Mucosa of rectum (tissue), 2 donors: ENCODE results near the gene UGT1A3.
"Not testable (repeated sequence)": the region's sequence is repeated elsewhere in the genome, so short reads cannot be mapped to it uniquely, and the experiment has no call there.

Experiments used
- H3K27ac ChIP-seq, 2 donors: one replicate each; pipeline ENCODE4 v1.7.0; 2013; ENCODE audit warnings: inconsistent platforms in 2 of 2, low read depth in 2 of 2, low read length in 2 of 2
- H3K27me3 ChIP-seq, 2 donors: one replicate each; pipeline ENCODE4 v1.7.0; 2013; ENCODE audit warnings: low read length in 2 of 2; ENCODE audit not compliant: control insufficient read depth in 2 of 2, insufficient read depth in 2 of 2
- H3K36me3 ChIP-seq, 2 donors: one replicate each; pipeline ENCODE4 v1.7.0; 2013; ENCODE audit warnings: low read length in 2 of 2; ENCODE audit not compliant: control insufficient read depth in 2 of 2, insufficient read depth in 2 of 2
- H3K4me1 ChIP-seq, 2 donors: one replicate each; pipeline ENCODE4 v1.7.0; 2013; ENCODE audit warnings: low read length in 2 of 2, mild to moderate bottlenecking in 1 of 2; ENCODE audit not compliant: control insufficient read depth in 2 of 2, insufficient read depth in 2 of 2
- H3K4me3 ChIP-seq, 2 donors: one replicate each; pipeline ENCODE4 v1.7.0; 2013; ENCODE audit warnings: low read length in 2 of 2
- H3K9ac ChIP-seq, 2 donors: one replicate each; pipeline ENCODE4 v1.7.0; 2013; ENCODE audit warnings: low read length in 2 of 2, low read depth in 1 of 2, mild to moderate bottlenecking in 1 of 2
- H3K9me3 ChIP-seq, 2 donors: one replicate each; pipeline ENCODE4 v1.7.0; 2013; ENCODE audit warnings: low read length in 2 of 2; ENCODE audit not compliant: control insufficient read depth in 2 of 2
- donor health status: healthy.
- donor health status: Normal muscosa, but diverticular disease.

UGT1A3 gene

DNA sequence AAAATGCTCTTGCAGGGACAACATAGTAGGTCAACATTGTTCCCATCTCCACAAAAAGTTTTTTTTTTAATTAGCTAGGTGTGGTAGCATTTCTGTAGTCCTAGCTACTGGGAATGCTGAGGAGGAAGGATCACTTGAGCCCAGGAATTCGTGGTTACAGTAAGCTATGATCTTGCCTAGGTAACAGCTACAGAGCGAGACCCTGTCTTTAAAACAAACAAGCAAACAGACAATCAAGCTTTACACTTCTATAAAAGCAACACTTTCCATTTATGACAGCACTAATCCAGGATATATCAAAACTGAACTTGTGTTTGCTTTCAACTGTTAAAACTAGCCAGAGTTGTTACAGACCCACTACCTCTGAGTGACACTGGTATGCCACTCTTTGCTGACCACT is 12.0 kb downstream of the UGT1A3 start:
- Histone ChIP-seq H3K4me3 (no peak overlapping the region), H3K9me3 (no peaks in the 10 kb centered on the region), H3K4me1 (no peaks in the 10 kb centered on the region), H3K9ac (no peak overlapping the region), H3K27ac (no peak overlapping the region), H3K36me3 (no peaks in the 10 kb centered on the region), H3K27me3 (no peaks in the 10 kb centered on the region)

DNA sequence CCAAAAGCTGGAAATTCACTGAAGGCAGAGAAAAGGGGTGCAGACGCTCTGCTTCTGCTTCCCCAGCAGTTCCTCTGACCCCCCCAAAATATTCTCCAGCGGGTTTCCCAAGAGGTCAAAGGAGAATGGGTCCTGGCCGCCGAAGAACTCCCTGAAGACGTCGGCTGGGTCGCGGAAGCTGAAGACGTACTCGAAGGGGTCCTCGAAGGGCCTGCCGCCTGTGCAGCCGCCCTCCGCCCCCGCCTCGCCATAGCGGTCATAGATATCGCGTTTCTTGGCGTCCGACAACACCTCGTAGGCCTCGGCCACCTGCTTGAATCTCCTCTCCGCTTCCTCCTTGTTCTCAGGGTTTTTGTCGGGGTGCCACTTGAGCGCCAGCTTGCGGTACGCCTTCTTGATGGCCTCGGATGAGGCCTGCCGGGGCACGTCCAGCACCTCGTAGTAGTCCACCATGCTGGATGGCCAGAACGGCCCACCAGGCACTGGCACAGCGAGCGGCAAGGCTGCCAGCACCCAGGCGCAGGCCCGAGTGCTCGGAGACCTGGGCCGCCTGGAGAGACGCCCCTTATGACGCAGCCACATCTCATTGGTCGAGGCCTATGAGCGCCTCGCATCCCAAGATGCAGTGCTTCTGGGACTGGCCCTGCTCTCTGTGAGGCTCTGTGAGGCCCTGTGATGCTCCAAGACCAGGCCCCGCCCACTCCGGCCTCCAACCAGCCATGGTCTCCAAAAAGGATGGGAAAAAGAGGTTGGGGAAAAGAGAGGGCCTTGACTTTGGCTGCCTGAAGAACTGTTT is 14.8 kb downstream of the UGT1A3 start:
- H3K4me3 ChIP-seq, result no peak overlapping the region
- no peak overlapping the region for H3K9ac ChIP-seq
- no peaks in the 10 kb centered on the region for H3K9me3 ChIP-seq
- no peaks in the 10 kb centered on the region for H3K36me3 ChIP-seq
- H3K4me1 ChIP-seq, result no peaks in the 10 kb centered on the region
- H3K27ac ChIP-seq, result no peak overlapping the region
- H3K27me3 ChIP-seq, result no peaks in the 10 kb centered on the region

DNA sequence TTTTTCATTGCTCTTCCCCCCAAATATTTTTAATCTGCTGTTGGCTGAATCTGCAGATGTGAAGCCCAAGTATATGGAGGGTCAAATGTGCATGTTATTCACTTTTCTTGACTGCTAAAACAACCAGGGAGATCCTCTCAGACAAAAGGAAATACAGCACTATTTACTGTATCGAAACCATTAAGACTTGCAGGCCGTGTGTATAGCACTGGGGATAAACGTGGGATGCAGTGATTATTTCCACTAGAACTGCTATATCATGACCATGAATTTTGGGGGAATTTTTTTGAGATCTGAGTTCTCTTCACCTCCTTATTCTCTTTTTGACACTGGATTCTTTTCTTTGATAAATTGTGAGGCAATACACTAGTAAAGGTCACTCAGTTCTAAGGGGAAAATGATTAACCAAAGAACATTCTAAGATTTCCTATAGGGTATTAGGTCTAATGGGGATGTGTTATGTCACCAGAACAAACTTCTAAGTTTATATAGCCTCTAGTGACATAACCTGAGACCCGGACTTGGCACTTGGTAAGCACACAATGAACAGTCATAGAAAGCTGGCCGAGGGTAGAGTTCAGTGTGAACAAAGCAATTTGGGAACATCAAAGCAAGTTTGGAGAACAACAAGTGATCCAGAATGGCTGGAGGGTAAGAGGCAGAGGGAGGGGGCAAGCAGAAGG is 16.4 kb downstream of the UGT1A3 start:
- no peaks in the 10 kb centered on the region for H3K27me3 ChIP-seq

DNA sequence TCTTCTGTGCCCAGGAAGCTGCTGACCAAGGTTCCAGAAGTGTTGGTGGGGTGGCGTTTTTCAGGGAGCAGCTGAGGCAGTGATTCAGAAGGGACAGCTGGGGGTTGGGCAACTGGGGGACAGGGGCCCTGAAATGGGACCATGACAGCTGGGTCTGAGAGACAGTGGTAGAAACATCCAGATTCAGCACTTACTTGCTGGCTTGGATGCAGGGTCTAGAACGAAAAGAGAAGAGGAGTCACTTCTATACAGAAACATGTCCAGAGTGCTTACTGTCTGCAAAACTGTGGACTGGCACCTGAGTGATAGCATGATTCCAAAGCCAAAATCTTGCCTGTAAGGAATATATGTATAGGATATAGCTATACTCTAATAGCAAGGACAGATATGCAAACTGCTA is 17.0 kb downstream of the UGT1A3 start:
- H3K4me3 ChIP-seq, H3K4me1 ChIP-seq, H3K27ac ChIP-seq: not testable (repeated sequence)

More for the DNA sequence above, 16.4 kb downstream of the UGT1A3 start:
- Histone ChIP-seq H3K36me3 (no peaks in the 10 kb centered on the region), H3K4me3 (no peak overlapping the region), H3K27ac (no peak overlapping the region), H3K4me1 (no peaks in the 10 kb centered on the region), H3K9ac (no peak overlapping the region), H3K9me3 (no peaks in the 10 kb centered on the region)

DNA sequence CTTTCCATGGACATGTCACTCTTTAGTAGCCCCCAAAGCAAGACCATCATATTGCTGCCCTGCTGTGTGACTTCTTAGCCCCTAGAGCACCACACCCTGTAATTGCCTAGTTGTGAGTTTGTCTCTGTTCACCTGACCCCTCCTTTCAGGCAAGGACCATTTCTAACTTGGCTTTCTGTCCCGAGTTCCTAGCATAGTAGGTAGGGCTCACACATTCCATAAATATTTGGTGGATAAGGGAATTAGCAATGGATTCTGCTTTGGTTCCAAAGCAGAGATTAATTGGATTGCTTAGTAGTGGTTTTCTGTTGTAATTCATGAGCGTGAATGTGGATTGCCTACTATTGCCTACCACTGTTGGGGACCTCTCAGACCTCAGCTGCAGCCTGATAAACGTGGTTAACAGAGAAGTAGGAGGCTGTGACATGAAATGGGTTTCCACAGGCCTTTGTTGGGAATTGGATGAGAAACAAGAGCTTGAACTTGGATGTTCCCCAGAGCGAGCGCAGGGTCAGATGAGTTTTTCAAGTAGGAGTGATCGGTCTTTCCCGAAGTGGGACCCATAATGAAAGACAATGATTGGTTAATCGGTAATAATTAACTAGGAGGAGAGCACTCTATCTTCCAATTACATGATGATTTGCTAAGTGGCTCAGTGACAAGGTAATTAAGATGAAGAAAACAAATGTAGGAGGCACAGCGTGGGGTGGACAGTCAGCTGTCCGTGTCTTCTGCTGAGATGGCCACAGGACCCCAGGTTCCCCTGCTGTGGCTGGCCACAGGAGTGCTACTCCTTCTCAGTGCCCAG is 17.8 kb downstream of the UGT1A3 start:
- H3K36me3 ChIP-seq, result no peaks in the 10 kb centered on the region
- no peaks in the 10 kb centered on the region for H3K27me3 ChIP-seq
- no peak overlapping the region for H3K4me3 ChIP-seq
- H3K9me3 ChIP-seq, result peaks cover 0 to 2% of the 10 kb centered on the region in 2 donors
- H3K4me1 ChIP-seq, result no peaks in the 10 kb centered on the region
- H3K9ac ChIP-seq, result no peak overlapping the region
- H3K27ac ChIP-seq, result no peak overlapping the region

More for the DNA sequence above, 17.0 kb downstream of the UGT1A3 start:
- not testable (repeated sequence) for H3K9ac ChIP-seq, H3K9me3 ChIP-seq, H3K27me3 ChIP-seq, H3K36me3 ChIP-seq

DNA sequence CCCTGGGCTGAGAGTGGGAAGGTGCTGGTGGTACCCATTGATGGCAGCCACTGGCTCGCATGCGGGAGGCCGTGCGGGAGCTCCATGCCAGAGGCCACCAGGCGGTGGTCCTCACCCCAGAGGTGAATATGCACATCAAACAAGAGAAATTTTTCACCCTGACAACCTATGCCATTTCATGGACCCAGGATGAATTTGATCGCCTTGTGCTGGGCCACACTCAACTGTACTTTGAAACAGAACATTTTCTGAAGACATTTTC is 18.4 kb downstream of the UGT1A3 start:
- Histone ChIP-seq H3K4me1 (no peaks in the 10 kb centered on the region), H3K36me3 (no peaks in the 10 kb centered on the region), H3K9ac (no peak overlapping the region), H3K4me3 (no peak overlapping the region), H3K27me3 (no peaks in the 10 kb centered on the region), H3K27ac (no peak overlapping the region), H3K9me3 (peaks cover 0 to 2% of the 10 kb centered on the region in 2 donors)

DNA sequence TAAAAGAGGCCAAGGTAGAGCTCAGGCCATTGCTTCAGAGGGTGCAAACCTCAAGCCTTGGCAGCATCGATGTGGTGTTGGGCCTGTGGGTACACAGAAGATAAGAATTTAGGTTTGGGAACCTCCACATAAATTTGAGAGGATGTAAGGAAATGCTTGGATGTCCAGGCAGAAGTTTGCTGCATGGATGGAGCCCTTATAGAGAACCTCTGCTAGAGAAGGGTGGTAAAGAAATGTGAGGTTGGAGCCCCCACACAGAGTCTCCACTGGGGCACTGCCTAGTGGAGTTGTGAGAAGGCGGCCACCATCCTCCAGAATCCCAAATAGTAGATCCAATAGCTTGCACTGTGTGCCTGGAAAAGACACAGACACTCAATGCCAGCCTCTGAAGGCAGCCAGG is 21.8 kb downstream of the UGT1A3 start:
- not testable (repeated sequence) for H3K27ac ChIP-seq, H3K4me3 ChIP-seq, H3K9me3 ChIP-seq, H3K27me3 ChIP-seq, H3K9ac ChIP-seq, H3K36me3 ChIP-seq, H3K4me1 ChIP-seq

DNA sequence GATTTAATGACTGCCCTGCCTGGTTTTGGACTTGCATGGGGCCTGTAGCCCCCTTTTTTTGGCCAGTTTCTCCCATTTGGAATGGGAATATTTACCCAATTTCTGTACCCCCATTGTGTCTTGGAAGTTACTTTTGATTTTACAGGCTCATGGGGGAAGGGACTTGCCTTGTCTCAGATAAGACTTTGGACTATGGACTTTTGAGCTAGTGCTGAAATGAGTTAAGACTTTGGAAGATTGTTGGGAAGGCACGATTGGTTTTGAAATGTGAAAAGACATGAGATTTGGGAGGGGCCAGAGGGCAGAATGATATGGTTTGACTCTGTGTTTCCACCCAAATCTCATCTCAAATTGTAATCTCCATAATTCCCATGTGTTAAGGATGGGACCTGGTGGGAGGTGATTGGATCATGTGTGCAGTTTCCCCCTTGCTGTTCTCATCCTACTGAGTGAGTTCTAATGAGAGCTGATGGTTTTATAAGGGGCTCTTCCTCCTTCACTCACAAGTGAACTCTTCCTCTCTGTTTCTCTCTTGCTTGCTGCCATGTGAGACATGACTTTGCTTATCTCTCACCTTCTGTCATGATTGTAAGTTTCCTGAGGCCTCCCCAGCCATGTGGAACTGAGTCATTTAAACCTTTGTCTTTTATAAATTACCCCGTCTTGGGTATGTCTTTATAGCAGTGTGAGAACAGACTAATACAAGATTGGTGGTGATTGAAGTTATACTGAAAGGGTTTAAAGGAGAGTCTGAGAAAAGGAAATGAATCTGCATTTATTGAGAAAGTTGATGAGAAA is 22.6 kb downstream of the UGT1A3 start:
- not testable (repeated sequence) for H3K27me3 ChIP-seq, H3K36me3 ChIP-seq, H3K9ac ChIP-seq, H3K4me3 ChIP-seq, H3K27ac ChIP-seq, H3K9me3 ChIP-seq, H3K4me1 ChIP-seq

DNA sequence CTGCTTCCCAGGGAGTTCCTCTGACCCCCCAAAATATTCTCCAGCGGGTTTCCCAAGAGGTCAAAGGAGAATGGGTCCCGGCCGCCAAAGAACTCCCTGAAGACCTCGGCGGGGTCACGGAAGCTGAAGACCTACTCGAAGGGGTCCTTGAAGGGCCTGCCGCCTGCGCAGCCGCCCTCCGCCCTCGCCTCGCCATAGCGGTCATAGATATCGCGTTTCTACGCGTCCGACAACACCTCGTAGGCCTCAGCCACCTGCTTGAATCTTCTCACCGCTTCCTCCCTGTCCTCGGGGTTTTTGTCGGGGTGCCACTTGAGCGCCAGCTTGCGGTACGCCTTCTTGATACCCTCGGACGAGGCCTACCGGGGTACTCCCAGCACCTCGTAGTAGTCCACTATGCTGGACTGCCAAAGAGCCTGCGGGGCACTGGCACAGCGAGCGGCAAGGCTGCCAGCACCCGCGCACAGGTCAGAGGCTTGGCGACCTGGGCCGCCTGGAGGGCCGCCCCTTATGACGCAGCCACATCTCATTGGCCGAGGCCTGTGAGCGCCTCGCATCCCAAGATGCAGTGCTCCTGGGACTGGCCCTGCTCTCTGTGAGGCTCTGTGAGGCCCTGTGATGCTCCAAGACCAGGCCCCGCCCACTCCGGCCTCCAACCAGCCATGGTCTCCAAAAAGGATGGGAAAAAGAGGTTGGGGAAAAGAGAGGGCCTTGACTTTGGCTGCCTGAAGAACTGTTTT is 26.2 kb downstream of the UGT1A3 start:
- peaks cover 7 to 24% of the 10 kb centered on the region in 2 donors for H3K4me1 ChIP-seq
- no peak overlapping the region for H3K27ac ChIP-seq
- H3K4me3 ChIP-seq, result no peak overlapping the region
- H3K9me3 ChIP-seq, result peaks cover 0 to 2% of the 10 kb centered on the region in 2 donors
- no peaks in the 10 kb centered on the region for H3K27me3 ChIP-seq
- no peak overlapping the region for H3K9ac ChIP-seq
- H3K36me3 ChIP-seq, result no peaks in the 10 kb centered on the region
